HG03575 (cell line): ENCODE measurements around the gene POR.
"Not testable (repeated sequence)": the region's sequence is repeated elsewhere in the genome, so short reads cannot be mapped to it uniquely, and the experiment has no call there.

Experiments used
- ATAC-seq: cut with Tn5 transposase; IDR thresholded peaks from one replicate; pipeline ENCODE4 v1.9.1; 2021; ENCODE audit not compliant: unreplicated experiment, insufficient number of reproducible peaks, low FRiP score; ENCODE audit errors: extremely low read depth

POR gene

DNA sequence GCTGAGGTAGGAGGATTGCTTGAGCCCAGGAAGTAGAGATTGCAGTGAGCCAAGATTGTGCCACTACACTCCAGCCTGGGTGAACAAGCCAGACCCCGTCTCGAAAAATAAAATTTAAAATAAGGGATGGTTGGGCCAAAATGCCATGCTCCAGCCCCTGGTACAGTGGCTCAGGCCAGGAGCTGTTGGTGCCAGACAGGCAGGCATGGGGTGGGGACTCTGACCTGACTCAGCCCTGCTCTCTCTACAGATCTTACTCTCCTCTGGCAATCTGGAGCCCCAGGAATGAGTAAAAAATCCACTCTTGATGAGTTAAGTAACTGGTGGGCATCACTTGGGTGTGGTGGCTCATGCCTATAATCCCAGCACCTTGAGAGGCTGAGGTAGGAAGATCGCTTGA is 87.9 kb downstream of the POR start:
- ATAC-seq = no peak

DNA sequence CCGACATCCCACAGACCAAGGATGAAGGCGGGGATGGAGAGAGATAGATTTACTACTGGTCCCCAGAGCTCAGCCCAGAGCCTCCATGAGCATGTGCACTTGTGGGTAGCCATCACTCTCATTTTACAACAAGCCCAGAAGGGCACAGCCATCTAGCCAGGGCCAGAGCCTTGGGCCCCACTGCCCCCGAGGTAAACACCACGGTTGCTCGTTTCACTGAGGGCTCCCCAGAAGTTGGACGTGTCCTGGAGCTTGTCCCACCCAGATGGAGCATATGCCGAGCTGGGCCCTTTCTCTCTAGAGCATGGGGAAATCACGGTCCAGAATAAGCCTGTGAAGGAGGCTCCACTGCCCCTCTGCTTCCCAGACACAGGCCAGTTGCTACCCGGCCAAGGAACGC is 88.4 kb downstream of the POR start:
- ATAC-seq = no peak

DNA sequence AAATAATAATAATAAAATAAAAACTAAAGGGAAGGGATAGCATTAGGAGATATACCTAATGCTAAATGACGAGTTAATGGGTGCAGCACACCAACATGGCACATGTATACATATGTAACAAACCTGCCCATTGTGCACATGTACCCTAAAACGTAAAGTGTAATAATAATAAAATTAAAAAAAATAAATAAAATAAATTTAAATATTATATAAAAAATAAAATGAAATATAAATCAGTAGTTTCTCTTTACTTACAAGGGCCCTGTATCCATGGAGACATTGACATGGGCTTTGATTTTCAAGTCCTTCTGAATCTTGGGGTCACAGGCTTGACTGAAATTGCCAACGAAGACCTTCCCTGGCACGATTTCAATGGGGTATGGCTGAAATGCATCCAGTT is 90.0 kb downstream of the POR start:
- ATAC-seq = not testable (repeated sequence)

DNA sequence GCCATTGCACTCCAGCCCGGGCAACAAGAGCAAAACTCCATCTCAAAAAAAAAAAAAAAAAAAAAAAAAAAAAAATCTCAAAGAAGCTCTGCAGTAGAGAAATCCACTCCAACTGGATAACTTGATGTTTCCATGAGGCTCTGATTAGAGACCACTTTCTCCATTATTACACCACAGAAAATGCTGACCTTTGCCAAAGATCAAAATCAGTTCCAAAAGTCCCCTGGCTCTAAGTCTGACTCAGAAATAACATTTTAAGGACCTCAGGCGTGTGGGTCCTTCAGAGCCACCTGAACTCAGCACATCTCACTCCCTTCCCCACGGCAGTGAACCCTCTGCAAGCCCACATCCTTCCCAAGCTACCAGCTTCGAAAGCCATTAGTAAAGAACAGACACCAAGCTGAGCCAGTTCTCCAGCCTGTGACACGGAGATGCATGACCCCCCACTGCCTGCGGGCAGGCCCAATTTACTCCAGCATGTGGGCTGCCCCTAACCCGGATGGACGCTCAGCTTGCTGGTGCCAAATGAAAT is 93.3 kb downstream of the POR start:
- no peak for ATAC-seq

DNA sequence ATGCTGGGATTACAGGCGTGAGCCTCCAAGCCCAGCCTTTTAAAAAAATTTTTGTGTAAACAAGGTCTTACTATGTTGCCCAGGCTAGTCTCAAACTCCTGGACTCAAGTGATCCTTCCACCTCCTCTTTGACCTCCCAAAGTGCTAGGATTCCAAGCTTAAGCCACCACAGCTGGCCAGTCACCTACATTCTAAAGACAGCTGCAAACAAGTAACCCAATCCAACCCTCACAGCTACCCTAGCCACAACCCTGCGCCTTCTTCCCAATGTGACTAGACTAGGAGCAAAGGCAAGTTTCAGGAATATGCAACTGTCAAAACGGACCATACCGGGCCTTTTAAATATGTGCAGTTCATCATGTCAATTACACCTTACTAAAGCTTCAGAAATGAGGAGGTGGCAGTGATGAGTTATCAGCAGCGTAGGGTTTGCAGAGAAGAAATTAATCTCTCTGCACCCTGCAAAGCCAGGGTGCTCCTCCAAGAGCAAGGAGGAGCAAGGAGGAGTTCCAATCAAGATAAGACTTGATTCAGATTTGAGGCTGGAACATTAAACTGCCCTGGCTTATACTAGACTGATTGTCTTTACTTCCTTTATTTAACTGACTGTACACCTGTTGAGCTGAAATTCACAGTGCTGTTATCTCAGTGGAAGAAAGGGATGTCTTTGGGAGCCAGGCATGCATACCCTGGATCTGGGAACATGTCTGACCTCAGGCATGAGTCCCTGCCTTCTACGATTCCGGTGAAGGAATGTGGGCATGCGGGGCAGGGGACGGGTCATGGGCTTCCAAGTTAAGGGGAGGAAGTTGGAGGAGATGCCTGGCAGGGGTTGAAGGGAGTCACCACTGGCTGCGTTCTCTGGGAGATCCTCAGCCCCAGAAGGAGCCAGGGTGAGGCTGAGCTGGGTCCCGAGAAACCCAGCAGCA is 95.0 kb downstream of the POR start:
- ATAC-seq = no peak

DNA sequence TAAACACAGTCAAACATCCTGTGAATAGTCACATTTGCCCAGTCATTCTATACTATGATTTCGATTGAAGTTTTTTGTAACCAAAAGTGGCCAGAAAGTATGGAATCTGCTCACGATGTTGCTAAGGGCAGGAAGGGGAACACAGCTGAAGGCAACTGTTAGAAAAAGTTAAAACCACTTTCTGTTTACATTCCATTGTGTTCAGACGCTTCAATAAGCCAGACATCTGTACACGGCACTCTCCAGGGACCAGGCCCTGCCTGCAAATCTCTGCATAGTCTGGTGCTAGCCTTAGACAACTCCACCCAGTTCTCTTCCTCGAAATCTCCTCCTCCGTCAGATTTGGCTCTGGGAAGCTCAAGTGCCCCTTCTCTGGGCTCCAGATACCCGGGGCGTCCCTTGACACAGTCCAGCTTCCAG is 96.5 kb downstream of the POR start:
- ATAC-seq = no peak

DNA sequence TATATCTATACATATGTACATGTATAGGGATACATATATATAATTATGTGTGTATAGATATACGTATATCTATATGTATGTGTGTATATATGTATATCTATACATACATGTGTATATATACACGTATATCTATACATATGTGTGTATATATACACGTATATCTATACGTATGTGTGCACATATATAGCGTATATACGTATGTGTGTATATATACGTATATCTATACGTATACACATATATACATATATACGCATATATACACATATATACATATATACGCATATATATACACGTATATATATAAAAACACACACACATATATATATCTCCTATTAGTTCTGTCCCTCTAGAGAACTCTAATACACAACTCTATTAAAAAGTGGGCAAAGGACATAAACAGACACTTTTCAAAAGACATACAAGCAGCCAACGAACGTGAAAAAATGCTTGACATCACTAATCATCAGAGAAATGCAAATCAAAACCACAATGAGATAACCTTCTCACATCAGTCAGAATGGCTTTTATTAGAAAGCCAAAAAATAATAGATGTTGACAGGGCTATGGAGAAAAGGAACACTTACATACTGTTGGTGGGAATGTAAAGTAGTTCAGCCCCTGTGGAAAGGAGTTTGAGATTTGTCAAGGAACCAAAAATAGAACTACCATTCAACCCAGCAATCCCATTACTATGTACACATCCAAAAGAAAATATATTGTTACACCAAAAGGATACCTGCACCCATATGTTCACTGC is 101.4 kb downstream of the POR start:
- no peak for ATAC-seq

DNA sequence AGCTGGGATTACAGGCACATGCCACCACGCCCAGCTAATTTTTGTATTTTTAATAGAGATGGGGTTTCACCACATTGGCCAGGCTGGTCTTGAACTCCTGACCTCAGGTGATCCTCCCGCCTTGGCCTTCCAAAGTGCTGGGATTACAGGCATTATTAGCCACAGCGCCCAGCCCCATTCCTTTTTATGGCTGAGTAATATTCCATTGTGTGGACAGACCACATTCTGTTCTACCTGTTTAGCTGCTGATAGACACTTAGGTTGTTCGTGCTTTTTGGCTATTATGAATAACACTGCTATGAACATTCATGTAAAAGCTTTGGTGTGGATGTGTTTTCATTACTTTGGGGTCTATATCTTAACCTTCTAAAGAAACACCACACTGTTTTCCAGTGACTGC is 103.6 kb downstream of the POR start:
- ATAC-seq = not testable (repeated sequence)

DNA sequence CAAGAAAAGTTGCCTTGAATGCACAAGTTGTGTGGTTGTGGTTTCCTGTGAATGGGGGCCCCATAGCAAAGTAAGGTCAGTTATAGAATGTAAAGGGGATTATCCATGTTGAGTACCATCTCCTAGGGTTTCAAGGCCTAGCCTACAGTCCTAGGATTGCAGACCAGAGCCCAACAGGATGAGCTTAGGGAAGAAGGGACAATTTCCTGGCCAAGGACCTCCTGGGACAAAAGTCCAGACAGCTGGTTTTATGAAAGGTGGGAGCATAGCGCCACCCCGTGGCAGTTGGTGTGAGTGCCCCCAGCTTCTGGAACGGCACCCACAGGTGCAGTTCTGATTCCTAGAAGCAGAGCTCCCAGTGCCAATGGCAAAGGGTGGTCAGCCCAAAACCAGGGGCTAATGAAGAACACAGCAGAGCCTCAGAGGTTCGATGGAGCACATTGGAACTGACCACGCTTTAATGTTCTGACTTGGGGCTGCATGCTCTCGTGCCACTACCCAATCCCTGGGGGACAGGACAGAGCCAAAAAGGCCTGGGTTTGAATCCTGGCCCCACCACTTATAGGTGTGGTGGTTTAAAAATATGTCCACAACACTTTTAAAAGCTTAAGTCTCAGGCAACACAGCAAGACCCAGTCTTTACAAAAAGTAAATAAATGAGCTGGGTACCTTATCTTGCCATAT is 105.2 kb downstream of the POR start:
- ATAC-seq = no peak

DNA sequence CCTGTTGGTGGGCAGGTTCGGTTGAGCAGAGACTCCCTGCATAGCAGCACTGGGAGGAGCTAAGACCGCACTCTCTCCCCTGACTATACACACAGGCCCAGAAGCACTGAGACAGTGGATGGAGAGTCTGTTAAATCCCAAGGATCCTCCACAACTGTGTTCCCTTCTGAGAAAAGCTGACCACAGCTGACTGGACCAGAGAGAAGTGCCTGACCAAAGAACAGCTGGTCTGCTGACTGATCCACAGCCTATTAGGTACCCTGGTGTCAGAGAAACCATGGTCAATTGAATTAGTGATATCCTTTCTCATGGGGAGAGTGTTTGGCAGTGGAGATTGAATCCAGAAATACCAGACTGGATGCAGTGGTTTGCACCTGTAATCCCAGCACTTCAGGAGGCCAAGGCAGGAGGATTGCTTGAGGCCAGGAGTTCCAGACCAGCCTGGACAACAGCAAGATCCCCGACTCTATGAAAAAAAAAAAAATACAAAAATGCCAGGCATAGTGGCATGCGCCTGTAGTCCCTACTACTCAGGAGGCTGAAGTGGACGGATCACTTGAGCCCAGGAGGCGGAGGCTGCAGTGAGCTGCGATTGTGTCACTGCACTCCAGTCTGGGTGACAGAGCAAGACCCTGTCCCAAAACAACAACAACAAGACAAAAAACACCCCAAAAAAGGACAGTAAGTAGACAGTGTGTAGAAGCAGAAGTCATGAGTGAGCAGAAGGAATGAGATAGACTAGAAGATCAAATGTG is 107.2 kb downstream of the POR start:
- no peak for ATAC-seq

DNA sequence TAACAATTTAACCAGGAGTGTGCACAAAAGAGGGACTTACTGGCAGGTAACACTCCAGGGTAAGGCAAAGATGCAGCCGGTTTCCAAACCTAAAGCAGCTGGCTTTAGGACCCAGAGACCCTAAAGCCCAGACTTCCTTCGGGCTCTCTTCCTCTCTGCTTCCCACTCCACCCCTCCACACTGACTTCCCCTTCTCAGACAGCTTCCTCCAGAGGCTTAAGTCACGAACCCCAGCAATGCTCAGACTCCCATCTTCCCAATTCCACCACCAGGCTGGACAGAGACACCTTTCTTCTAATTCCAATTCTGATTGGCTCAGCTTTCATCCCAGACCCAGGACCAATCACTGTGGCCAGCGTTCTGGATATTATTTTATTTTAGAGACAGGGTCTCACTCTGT is 108.0 kb downstream of the POR start:
- ATAC-seq = no peak

DNA sequence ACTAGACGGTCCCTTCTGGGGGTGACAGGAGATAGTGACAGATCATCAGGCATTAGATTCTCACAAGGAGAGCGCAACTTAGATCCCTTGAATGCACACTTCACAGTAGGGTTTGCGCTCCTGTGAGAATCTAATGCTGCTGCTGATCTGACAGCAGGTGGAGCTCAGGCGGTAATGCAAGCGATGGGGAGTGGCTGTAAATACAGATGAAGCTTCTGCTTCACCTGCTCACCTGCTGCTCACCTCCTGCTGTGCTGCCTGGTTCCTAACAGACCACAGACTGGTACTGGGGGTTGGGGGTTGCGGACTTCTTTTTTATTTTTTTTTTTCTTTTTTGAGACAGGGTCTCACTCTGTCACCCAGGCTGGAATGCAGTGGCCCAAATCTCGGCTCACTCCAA is 114.7 kb downstream of the POR start:
- ATAC-seq = not testable (repeated sequence)

DNA sequence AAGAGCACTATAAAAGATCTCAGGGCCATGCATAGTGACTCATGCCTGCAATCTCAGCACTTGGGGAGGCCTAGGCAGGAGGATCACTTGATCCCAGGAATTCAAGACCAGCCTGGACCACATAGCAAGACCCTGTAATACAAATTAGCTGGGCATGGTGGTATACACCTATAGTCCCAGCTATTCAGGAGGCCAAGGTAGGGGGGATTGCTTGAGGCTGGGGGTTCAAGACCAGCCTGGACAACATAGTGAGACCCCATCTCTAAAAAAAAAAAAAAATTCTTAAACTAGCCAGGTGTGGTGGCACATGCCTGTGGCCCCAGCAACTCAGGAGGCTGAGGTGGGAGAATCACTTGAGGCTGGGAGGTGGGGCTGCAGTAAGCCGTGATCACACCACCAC is 117.0 kb downstream of the POR start:
- ATAC-seq = no peak
